ENCODE measurements around the gene ACOT11. TPM values are rescaled to one million over a fixed set of nuclear protein-coding genes. Genes with fewer than 3 reads are reported as not detected.
A peak's percentile ranks its signal among the peaks of the same experiment; 100 is the strongest.

ACOT11 gene
- total and polyA plus RNA-seq, 9 of the 15 experiments (the other 6 are each of a cell fraction or from before 2014, with no cell fraction given): 0.04 to 1.2 (median 0.64) TPM; not detected in 2

DNA sequence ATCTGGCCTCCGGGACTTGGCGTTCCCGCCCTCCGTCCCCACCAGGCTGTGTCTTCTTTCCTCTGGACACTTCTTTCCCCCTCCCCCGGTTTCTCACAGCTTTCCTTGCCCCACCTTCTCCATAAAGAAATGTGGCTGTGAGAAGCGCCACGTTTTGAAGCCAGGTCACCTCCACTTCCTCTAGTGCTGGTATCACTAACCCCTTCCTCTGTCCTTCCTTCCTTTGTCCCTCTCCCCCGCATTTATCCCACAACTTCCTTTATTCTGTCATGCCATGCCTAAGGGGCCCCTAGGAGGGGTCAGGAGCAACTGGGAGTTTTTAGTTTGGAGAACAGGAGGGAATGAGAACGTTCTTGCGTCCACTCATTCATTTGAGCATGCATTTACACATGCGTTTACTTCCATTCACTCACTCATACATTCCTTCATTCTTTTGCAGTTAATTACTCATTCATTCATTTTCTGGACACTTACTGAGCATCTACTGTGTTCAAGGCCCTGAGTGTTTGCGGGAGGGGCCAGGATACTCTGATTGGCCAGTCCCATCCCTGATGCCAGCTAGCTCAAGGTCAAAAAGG is 5.0 kb upstream of the ACOT11 start:
- no TSS peak for BruUV-seq (replicated peaks)
- Histone ChIP-seq H3K79me2 (ENCODE audit: control insufficient read depth, insufficient read depth, low read length) (no peaks in the 10 kb centered on the region), H2AFZ (ENCODE audit: low read depth, low read length) (peak overlapping the region; percentile 82; the same call in 1 of the 2 replicates), H3K9ac (ENCODE audit: insufficient read depth in 1 of 2, low read depth in 2 of 2, low read length in 2 of 2) (peak overlapping the region in 1 of 2 experiments; percentile 47; a peak in 1 of 4 replicates), H3K36me3 (ENCODE audit: control insufficient read depth, insufficient read depth, low read length) (no peaks in the 10 kb centered on the region), H3K9me3 (replicated peaks; ENCODE audit: control insufficient read depth, insufficient read depth, low read depth, low read length) (no peaks in the 10 kb centered on the region), H3K4me3 (peak overlapping the region; percentile 38; the same call in 1 of the 2 replicates), H3K27me3 (ENCODE audit: control insufficient read depth in 2 of 2, insufficient read depth in 2 of 2, low read length in 2 of 2) (peaks cover 22 to 73% of the 10 kb centered on the region in 2 experiments; a peak in 3 of 5 replicates), H4K20me1 (replicated peaks; ENCODE audit: control insufficient read depth, insufficient read depth, low read length) (no peaks in the 10 kb centered on the region), H3K4me2 (ENCODE audit: insufficient read depth, low read length) (peak overlapping the region; percentile 67), H3K27ac (ENCODE audit: extremely low read depth, low read depth, low read length) (no peak overlapping the region), H3K4me1 (replicated peaks in 1 of 2; ENCODE audit: control insufficient read depth in 2 of 2, insufficient read depth in 2 of 2, low read length in 2 of 2) (peaks cover 21 to 28% of the 10 kb centered on the region in 2 experiments; a peak in 4 of 5 replicates), H3K9me1 (ENCODE audit: control insufficient read depth, insufficient read depth, low read length) (no peaks in the 10 kb centered on the region)
- in situ Hi-C loops (cut with MboI) (no loop called here), intact Hi-C loops (cut with micrococcal nuclease) (no loop called here)
- CTCF ChIA-PET (ENCODE audit: low intra/inter-chr PET ratio): no interaction called here
- DNase-seq (ENCODE audit: extremely low read depth in 1 of 4, low spot score in 3 of 4): peak in 2 of 4 experiments; percentile 16 to 38
- no peak for ATAC-seq
- FAIRE-seq: peak; percentile 11
- POLR2A ChIA-PET: interaction anchor here (0.8 kb wide), 1 partner anchor 8 kb away, joined by 3 read pairs; no protein-coding TSS in a partner anchor
- 37% methylated on average over 10 of the region's 12 CpGs for WGBS (ENCODE audit: insufficient coverage, low coverage, missing lambda C conversion rate)
- TF ChIP-seq ZNF589 (CRISPR knock-in tag; IDR thresholded peaks at IDR 0.05; ENCODE audit: low read depth) (peak; percentile 19; the same call in 1 of the 2 replicates), SPI1 (IDR thresholded peaks at IDR 0.05; ENCODE audit: borderline replicate concordance, low read depth, low read length) (peak; percentile 67; the same call in 1 of the 2 replicates), ETV1 (tag; conservative IDR thresholded peaks at IDR 0.05; ENCODE audit: low read depth) (0 out of 2 replicates have a peak, but pooled peaks have one; percentile 28), ZNF584 (CRISPR knock-in tag; IDR thresholded peaks at IDR 0.05; ENCODE audit: low read depth) (no peak), GABPA (tag; conservative IDR thresholded peaks at IDR 0.05; ENCODE audit: low read depth) (0 out of 2 replicates have a peak, but pooled peaks have one; percentile 21), SOX6 (IDR thresholded peaks at IDR 0.05) (no peak), REST (IDR thresholded peaks at IDR 0.05; ENCODE audit: borderline replicate concordance) (no peak), REST (CRISPR knock-in tag; IDR thresholded peaks at IDR 0.05; ENCODE audit: low read depth) (peak; percentile 13; the same call in 1 of the 2 replicates), KAT7 (CRISPR knock-in tag; IDR thresholded peaks at IDR 0.05; ENCODE audit: borderline replicate concordance) (0 out of 2 replicates have a peak, but pooled peaks have one; percentile 85), ZNF24 (IDR thresholded peaks at IDR 0.05) (peak; percentile 89), LCOR (CRISPR knock-in tag; IDR thresholded peaks at IDR 0.05) (0 out of 2 replicates have a peak, but pooled peaks have one; percentile 37), ZFP1 (CRISPR knock-in tag; IDR thresholded peaks at IDR 0.05) (no peak), RBFOX2 (IDR thresholded peaks at IDR 0.05; ENCODE audit: low read depth, low read length) (no peak), SMARCE1 (IDR thresholded peaks at IDR 0.05) (0 out of 2 replicates have a peak, but pooled peaks have one; percentile 8), MEF2A (IDR thresholded peaks at IDR 0.05; ENCODE audit: control insufficient read depth, low read depth, low read length) (no peak), ZNF717 (CRISPR knock-in tag; IDR thresholded peaks at IDR 0.05) (no peak)
